ENCODE data around the gene INO80C. TPM values are rescaled to one million over a fixed set of nuclear protein-coding genes. Genes with fewer than 3 reads are reported as not detected.

Gene INO80C
- polyA plus RNA-seq, 1 donor from 2014 or later, result 28.2 TPM

DNA sequence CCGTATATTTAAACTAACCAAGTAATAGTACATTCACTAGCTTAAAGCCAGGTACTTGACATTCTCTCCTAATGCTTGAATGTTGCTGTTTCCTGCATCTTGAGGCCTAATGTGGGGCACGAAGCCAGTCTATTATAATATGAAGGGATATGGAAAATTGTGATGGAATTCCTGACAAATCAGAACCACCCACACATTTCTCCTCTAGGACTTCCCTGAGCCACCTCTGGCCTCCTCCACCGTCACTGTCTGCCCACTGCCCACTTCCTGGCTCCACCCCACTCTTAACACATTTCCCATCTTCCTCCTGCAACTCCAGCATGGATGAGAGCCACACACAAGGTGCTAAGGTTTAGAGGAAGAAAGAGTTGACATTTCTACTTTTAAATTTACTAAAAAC lies 19.0 kb upstream of the INO80C start:
- Mint-ChIP-seq H3K27me3 (no peaks in the 10 kb centered on the region), H3K9me3 (peaks cover 0 to 2% (median 0%) of the 10 kb centered on the region in 3 donors), H3K4me3 (no peak overlapping the region), H3K4me1 (peaks cover 3 to 7% (median 3%) of the 10 kb centered on the region in 3 donors), H3K36me3 (peaks cover 3% of the 10 kb centered on the region), H3K27ac (no peak overlapping the region)

DNA sequence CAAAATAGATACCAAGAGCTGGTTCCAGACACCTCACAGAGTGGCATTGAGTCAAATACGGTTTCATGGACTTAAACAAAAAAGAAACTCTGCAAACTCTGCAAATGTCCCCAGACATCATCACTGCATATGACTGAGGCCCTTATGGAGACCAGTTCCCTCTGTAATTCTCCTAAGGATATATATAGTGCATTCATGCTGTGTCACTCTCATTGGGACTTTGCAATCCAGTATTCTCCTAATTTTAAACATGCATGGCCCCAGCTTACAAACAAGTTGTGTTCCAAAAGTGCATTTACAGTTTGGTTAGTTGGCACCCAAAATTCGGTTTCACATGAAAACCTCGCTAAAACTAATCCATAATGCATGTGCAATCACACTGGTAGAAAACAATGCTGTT lies 18.6 kb upstream of the INO80C start:
- peaks cover 0 to 2% (median 0%) of the 10 kb centered on the region in 3 donors for H3K9me3 Mint-ChIP-seq
- no peak overlapping the region for H3K27ac Mint-ChIP-seq
- H3K36me3 Mint-ChIP-seq, result peaks cover 3% of the 10 kb centered on the region
- no peaks in the 10 kb centered on the region for H3K27me3 Mint-ChIP-seq
- peaks cover 7 to 12% (median 7%) of the 10 kb centered on the region in 3 donors for H3K4me1 Mint-ChIP-seq
- no peak overlapping the region for H3K4me3 Mint-ChIP-seq

DNA sequence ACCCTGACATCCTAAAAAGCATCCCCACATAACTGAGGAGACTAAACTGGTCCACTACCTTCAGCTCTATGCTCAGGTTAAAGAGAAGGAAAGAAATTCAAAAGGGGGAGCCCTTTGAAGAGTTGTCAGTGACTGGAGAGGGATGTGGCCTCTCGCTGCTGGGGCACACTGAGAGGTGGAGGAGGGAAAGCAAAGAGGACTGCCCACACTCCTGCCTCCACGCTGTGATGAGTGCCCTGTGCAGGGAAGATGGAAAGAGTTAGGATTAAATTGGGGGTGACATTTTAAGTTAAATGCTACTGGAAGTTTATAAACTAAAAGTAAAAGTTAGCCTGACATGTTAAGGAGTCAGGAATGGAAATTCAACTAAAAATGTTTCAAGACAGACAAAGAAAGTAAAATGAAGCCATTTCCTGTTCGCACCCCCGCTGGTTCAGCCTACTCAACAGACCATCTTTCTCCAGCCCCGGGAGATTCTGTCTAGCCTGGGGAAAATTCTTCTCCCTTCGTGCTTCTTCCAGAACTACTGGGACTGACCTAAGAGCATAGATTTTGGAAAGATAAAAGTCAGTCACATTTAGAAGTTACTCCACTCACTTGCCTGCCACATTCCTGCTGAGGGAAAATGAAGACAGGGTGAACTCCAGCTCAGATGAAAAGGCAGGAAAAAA lies 17.8 kb upstream of the INO80C start:
- H3K4me1 Mint-ChIP-seq, result peaks cover 9 to 13% (median 9%) of the 10 kb centered on the region in 3 donors
- H3K36me3 Mint-ChIP-seq, result no peaks in the 10 kb centered on the region
- H3K4me3 Mint-ChIP-seq, result no peak overlapping the region
- H3K27me3 Mint-ChIP-seq, result no peaks in the 10 kb centered on the region
- H3K27ac Mint-ChIP-seq, result no peak overlapping the region
- peaks cover 0 to 3% (median 0%) of the 10 kb centered on the region in 3 donors for H3K9me3 Mint-ChIP-seq

DNA sequence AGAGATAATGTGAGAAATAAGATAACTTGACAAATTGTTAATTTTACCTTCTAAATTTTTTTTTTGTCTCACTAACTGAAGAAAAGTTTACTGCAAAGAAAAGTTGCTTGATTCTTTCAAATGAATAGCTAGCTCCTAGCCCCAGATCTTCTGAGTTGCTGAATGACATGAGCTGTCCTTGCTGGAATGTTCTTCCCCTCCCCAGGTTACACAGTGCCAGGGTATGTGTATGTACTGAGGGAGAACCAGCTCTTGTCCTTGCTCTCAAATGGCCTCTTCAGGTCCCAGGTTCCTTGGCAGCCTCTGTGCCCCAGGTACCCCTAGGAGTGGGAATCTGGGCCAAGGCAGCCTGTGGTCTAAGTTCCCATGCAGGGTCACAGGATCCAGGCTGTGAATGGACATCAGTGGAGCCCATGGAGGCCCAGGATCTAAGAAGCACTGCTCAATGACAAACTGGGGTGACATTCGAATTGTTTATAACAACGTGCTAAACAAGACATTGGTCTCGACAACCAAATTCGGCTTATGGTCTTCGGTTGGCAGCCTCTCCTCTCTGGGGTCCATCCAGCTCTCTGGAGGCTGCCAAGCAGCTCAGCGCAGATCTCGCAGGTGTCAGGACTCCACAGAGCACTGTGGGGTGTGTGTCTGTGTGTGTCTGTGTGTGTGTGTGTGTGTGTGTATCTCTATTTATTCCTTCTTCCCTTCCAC lies 17.1 kb upstream of the INO80C start:
- Mint-ChIP-seq H3K36me3 (no peaks in the 10 kb centered on the region), H3K9me3 (peaks cover 0 to 3% (median 0%) of the 10 kb centered on the region in 3 donors), H3K27ac (no peak overlapping the region), H3K4me1 (peaks cover 9 to 13% (median 9%) of the 10 kb centered on the region in 3 donors), H3K27me3 (no peaks in the 10 kb centered on the region), H3K4me3 (no peak overlapping the region)

DNA sequence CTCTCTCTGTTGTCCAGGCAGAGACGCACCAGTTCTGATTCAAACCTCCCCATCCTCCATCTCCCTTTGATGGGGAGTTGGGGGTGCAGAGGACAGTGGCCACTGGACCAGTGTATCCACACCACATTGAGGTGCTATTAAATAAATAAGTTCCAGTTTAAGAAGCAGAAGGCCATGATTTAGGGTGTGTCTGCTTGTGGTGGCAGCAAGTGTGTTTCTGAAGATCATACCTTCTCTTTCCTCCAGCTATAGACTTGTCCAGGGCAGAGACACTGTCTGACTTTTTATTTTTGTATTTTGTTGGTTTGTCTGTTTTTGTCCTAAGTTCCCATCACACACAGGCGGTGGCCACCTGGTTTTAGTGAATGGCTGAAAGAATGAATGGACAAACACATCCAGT lies 16.5 kb upstream of the INO80C start:
- peaks cover 0 to 1% (median 0%) of the 10 kb centered on the region in 3 donors for H3K9me3 Mint-ChIP-seq
- no peak overlapping the region for H3K4me3 Mint-ChIP-seq
- no peak overlapping the region for H3K27ac Mint-ChIP-seq
- H3K36me3 Mint-ChIP-seq, result no peaks in the 10 kb centered on the region
- no peaks in the 10 kb centered on the region for H3K27me3 Mint-ChIP-seq
- H3K4me1 Mint-ChIP-seq, result peaks cover 9 to 13% (median 9%) of the 10 kb centered on the region in 3 donors

DNA sequence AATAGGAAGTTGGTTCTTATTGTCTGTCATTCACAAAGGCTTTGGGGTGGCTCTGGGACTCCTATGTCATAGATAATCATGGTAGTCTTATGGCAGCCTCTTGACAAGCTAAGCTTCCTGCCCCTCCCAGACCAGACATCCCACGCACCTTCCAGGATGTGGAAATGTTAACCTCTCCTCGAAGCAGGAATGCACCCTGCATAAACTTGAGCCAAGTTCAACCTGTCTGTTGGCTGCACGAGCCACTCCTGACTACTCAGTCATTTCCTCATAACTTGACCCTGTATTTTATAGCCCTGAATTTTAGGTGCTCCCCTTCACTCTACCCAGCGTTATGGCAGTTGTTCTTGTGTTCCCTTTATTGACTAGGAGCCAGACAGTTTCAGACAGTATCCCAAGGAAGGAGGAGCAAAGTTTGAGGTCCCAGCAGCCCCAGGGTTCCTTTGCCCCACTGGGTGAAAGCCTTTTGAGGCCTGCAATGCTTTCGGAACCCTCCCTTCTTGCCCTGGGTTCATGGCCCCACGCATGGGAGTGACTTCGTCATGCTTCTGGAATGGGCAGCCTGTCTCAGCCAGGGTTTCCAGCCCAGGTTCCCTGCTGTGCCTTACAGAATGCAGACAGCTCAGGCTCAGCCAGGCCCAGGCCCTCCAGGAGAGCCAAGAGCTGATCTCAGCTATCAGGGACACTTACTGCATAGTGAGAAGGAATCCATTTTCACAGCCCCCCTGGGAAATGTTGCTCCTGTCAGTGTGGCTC lies 15.6 kb upstream of the INO80C start:
- Mint-ChIP-seq H3K4me1 (peaks cover 9 to 13% (median 9%) of the 10 kb centered on the region in 3 donors), H3K4me3 (no peak overlapping the region), H3K9me3 (peaks cover 0 to 1% (median 0%) of the 10 kb centered on the region in 3 donors), H3K36me3 (no peaks in the 10 kb centered on the region), H3K27ac (no peak overlapping the region), H3K27me3 (no peaks in the 10 kb centered on the region)

DNA sequence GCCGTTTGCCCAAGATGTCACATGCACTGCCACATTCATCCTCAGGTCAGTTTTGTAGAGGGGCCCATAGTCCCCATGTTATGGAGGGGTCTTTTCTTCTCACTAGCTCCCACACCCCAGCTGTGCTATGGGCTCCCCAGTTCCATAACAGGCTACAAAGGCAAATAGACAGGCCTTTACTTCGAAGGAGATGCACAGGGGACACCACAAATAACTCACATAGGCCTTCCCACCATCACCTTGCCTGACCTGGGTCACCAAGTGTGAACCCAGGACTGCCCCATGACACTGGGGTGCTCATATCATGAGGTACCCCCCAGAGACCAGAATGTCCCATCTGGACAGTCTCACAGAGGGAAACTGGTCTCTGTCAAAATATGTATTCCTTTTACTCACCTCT lies 15.0 kb upstream of the INO80C start:
- H3K4me3 Mint-ChIP-seq, result no peak overlapping the region
- no peaks in the 10 kb centered on the region for H3K27me3 Mint-ChIP-seq
- H3K27ac Mint-ChIP-seq, result no peak overlapping the region
- peaks cover 0 to 1% (median 0%) of the 10 kb centered on the region in 3 donors for H3K9me3 Mint-ChIP-seq
- H3K36me3 Mint-ChIP-seq, result no peaks in the 10 kb centered on the region
- H3K4me1 Mint-ChIP-seq, result peaks cover 9 to 13% (median 9%) of the 10 kb centered on the region in 3 donors

DNA sequence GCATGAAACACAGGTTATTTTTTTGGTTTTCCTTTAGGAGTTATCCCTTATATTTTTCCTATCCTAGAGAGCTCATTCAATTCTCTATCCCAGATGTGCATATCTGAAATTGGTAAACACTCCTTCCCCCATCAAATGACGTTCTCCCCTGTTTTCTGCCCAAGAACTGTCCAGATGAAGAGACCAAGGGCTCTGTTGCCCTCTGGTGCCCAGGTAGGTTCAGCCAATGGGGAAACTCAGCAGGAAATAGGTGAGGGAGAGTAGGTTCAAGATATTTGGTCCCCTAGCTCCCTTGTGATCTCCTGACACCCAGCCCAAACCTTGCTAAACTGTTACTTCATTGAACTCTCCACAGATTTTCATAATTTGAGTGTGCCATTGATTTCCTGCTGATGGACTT lies 14.1 kb upstream of the INO80C start:
- peaks cover 9 to 13% (median 9%) of the 10 kb centered on the region in 3 donors for H3K4me1 Mint-ChIP-seq
- peak overlapping the region; percentile 6 to 76 (median 48) for H3K27ac Mint-ChIP-seq

DNA sequence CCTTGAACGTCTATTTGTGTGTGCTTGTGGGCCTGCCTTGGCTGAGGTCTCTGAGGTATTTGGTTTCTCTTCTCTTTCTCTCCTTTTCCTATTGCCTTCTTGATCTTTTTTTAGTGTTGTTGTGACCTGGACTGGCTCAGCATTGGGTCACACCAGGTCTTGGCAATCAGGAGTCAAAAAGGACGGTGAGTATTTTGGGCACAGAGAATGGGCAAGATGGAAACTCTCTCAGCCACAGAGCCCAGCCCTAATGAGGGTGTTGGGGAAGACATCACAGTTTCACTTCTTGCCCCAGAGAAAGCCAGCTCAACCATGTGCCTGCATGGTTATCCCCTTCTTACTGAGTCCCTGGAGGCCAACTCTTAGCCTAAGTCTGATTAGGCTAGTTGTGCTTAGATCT lies 13.7 kb upstream of the INO80C start:
- H3K4me3 Mint-ChIP-seq, result peak overlapping the region in 1 of 4 donors; percentile 63
- peak overlapping the region; percentile 6 to 76 (median 48) for H3K27ac Mint-ChIP-seq
- no peaks in the 10 kb centered on the region for H3K36me3 Mint-ChIP-seq
- H3K4me1 Mint-ChIP-seq, result peaks cover 9 to 13% (median 9%) of the 10 kb centered on the region in 3 donors
- H3K27me3 Mint-ChIP-seq, result no peaks in the 10 kb centered on the region
- peaks cover 0 to 1% (median 0%) of the 10 kb centered on the region in 3 donors for H3K9me3 Mint-ChIP-seq

More for the DNA sequence above, 14.1 kb upstream of the INO80C start:
- H3K27me3 Mint-ChIP-seq, result no peaks in the 10 kb centered on the region
- H3K36me3 Mint-ChIP-seq, result no peaks in the 10 kb centered on the region
- peaks cover 0 to 1% (median 0%) of the 10 kb centered on the region in 3 donors for H3K9me3 Mint-ChIP-seq
- no peak overlapping the region for H3K4me3 Mint-ChIP-seq

DNA sequence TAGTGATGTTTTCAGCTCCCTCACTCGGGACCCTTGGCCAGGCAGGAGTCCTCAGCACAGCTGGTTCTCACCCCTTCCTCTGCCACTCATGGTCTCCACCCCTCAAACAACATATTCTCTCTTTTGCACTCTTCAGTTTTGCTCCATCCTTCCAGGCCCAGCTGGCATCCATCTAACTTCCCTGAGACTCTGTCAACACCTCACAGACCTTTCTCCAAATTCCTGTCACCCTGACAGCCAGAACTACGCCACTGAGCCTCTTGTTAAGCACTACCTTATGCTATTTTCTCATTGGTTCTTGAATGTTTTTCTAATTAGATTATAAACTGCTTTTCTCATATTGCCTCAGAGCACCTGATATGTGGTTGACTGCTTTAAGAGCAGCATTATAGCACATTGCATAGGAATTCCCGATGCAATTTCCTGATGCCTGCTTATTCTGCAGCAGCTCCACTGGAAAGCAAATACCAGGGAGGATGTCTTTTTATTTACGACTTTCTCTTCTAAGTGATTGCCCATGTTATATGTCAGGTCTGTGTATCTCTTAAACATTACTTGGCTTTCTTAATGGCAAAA lies 12.4 kb upstream of the INO80C start:
- no peaks in the 10 kb centered on the region for H3K27me3 Mint-ChIP-seq
- no peak overlapping the region for H3K27ac Mint-ChIP-seq
- peaks cover 0 to 1% (median 0%) of the 10 kb centered on the region in 3 donors for H3K9me3 Mint-ChIP-seq
- peaks cover 9 to 13% (median 9%) of the 10 kb centered on the region in 3 donors for H3K4me1 Mint-ChIP-seq
- no peak overlapping the region for H3K4me3 Mint-ChIP-seq
- no peaks in the 10 kb centered on the region for H3K36me3 Mint-ChIP-seq

DNA sequence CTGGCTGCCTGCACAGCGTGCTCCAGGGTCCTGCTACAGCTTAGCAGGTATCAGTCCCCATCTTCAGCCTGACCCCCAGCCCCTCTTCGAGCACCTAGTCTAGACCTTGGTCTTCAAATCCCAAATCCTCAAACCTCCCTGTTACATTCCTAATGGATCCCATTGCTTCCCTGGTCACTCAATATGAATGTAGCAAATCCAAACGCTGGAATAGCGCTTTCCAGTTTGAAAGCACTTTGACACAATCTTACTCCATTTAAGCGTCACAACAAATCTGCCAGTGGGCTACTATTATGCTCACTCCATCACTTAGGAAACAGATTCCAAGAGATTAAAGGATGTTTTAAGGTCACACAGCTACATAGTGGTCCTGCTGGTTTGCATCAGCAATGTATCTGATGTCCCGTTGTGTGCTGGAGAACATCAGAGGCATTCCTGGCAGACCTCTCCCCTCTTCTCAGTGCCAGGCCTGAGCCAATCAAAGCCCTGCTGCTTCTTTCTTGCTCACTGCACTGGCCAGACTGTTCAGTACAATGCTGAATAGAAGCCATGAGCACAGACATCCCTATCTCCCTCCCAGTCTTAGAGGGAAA lies 11.1 kb upstream of the INO80C start:
- no peak overlapping the region for H3K27ac Mint-ChIP-seq
- no peaks in the 10 kb centered on the region for H3K36me3 Mint-ChIP-seq
- H3K9me3 Mint-ChIP-seq, result peaks cover 0 to 1% (median 0%) of the 10 kb centered on the region in 3 donors
- H3K4me1 Mint-ChIP-seq, result peaks cover 9 to 11% (median 9%) of the 10 kb centered on the region in 3 donors
- no peaks in the 10 kb centered on the region for H3K27me3 Mint-ChIP-seq
- no peak overlapping the region for H3K4me3 Mint-ChIP-seq

DNA sequence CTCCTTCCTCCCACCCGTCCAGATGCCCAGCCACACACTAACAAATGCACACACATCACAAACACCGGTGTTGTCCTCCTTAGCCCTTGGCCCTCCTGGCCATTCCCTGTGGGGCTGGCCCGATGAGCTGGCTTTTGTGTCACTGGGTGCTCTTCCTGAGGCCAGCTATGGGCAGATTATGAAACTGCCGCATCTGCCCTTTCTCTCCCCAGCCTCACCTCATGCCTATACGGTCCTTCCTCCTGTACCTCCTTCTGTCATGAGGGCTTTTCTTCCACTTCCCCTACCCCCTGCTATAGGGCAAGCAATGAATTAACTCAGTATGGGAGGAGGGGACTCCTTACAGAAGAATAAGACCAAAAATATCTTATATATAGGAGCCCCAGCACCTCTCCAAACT lies 10.3 kb upstream of the INO80C start:
- Mint-ChIP-seq H3K9me3 (peaks cover 0 to 1% (median 0%) of the 10 kb centered on the region in 3 donors), H3K4me1 (peaks cover 9% of the 10 kb centered on the region in 3 donors), H3K27ac (no peak overlapping the region), H3K27me3 (no peaks in the 10 kb centered on the region), H3K4me3 (no peak overlapping the region), H3K36me3 (no peaks in the 10 kb centered on the region)

DNA sequence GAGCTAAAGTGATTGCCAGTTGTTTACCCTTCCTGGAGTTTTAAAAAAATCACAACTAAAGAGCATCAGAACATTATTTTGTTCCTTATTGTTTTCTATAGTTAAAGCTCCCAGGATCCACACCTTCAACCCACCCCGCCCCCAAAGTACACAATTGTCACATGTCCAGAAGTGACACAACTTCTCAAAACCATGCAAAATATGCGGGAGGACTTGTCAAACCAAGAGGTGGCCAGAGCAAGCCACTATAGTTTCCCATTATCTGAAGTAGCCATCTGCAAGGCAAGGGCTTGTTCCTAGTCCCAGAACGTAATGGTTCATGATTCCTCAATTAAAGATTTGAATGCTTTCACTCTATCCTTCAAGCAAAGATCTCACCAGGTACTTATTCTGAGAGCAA lies 9.9 kb upstream of the INO80C start:
- Mint-ChIP-seq H3K36me3 (no peaks in the 10 kb centered on the region), H3K27me3 (no peaks in the 10 kb centered on the region), H3K4me3 (no peak overlapping the region), H3K27ac (no peak overlapping the region), H3K4me1 (peaks cover 9% of the 10 kb centered on the region in 3 donors), H3K9me3 (peaks cover 0 to 1% (median 0%) of the 10 kb centered on the region in 3 donors)

DNA sequence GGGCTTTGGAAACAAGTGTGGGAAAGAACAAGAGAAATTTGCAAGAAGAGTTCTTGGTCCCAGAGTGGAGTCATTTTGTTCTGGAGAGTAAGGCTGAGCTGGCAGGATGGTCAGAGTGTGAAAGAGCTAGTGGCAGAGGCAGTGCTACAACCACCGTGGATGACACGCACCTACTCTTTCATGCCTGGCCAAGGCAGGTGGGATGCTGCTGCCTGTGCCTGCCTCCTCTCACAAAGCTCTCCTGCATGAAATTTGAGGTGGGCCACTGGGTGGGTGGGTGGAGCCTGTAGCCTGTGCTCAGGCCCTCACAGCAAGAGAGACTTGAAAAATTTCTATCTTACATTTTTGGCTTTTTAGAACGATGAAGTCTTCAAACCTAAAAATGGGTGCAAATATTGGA lies 9.4 kb upstream of the INO80C start:
- Mint-ChIP-seq H3K36me3 (no peaks in the 10 kb centered on the region), H3K9me3 (peaks cover 0 to 1% (median 0%) of the 10 kb centered on the region in 3 donors), H3K27ac (no peak overlapping the region), H3K4me1 (peaks cover 13 to 14% (median 13%) of the 10 kb centered on the region in 3 donors), H3K4me3 (no peak overlapping the region), H3K27me3 (no peaks in the 10 kb centered on the region)
